GM19023 (cell line): ENCODE data around the gene TMEM253.

ENCODE experiments used
- ATAC-seq: cut with Tn5 transposase; IDR thresholded peaks from one replicate; pipeline ENCODE4 v1.9.1; 2021; ENCODE audit warnings: mild to moderate bottlenecking, moderate library complexity; ENCODE audit not compliant: unreplicated experiment

TMEM253 gene

GRCh38 chr14:21089877-21090193 is 11.0 kb upstream of the TMEM253 start:
- no peak for ATAC-seq

DNA sequence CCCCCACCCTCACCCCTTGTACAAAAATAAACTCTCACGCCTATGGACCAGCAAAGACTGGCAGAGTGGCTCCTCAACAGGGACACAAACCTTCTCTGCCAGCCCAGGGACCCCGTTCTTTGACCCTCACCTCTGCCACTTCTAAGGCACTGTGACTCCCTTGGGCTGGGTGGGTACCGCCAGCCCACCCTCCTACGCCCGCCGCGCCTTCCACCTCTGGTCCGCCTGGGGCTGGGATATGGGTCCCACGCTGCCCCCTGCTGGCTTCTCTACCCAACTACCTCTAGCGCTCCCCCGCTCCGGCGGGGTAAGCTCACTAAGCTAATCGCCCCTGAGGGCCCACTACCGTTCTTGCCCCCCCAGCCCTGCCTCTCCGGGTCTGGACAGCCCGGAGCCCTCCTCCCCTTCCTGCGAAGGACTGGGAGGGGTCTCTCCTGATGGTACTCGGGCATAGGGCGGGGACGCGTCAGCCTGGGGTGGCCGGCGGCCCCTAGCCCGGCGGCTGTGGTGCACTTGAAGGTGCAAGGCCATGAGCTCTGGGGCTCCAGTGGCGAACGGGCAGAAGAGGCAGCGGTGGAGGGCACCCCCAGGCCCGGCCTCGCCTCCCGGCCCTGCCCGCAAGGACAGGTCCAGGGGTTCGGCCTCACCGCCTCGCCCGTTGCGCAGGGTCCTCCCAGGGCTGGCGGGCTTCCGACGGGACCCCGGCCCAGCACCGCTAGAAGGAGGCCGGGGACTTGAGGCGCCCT is 10.5 kb upstream of the TMEM253 start:
- ATAC-seq, result no peak

- no peak for ATAC-seq
Observed at GRCh38 chr14:21090940-21091663, 9.8 kb upstream of the TMEM253 start.

DNA sequence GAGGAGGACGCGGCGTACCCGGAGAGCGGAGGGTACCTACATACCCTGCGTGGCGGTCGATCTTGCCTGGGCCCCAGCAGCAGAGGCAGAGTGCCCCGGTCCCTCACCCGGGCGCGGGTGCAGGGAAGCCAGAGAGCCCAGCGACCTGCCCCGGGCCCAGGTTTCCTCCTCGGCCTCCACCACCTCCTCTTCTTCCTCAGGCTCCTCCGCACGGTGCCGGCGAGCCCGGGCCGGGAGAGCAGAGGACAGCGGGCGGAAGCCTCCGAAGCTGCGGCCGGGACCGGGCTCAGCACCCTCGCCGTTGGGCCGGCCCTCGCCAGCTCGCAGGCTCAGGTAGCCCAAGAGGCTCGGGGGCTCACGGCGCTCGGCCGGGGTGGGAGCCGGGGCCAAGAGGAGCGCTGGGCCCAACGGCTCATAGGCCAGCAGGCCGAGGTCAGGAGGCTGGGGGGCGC is 9.0 kb upstream of the TMEM253 start:
- no peak for ATAC-seq

DNA sequence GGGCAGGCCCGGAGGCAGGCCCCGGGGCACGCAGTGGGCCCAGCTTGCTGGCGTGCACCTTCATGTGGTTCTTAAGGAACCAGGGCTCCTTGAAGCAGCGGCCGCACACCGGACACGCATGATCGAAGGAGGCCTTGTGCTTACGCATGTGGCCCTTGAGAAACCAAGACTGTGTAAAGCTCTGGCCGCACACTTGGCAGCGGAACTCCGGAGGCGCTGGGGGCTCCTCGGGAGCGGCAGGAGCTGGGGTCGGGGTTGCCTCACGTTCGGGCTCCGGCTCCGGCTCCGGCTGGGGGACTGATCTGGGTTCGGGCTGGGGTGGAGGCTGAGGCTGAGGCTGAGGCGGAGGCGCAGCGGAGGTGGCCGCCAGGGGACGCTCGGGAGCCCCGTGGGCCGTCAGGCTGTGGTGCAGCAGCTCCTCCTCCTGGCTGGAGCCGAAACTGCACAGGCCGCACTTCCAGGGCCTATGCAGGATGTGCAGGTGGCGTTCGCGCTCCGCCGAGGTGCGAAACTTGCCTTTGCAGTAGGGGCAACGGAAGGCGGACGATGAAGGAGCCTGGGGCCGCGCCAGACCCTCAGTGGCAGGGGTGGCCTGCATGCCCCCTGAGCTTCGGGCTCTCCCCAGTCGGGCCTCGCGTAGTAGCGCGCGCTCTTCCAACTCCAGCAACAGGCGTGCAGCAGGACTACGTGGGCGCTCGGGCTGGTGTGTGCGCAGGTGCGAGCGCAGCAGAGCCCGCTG is 8.4 kb upstream of the TMEM253 start:
- ATAC-seq, result peak; percentile 94

DNA sequence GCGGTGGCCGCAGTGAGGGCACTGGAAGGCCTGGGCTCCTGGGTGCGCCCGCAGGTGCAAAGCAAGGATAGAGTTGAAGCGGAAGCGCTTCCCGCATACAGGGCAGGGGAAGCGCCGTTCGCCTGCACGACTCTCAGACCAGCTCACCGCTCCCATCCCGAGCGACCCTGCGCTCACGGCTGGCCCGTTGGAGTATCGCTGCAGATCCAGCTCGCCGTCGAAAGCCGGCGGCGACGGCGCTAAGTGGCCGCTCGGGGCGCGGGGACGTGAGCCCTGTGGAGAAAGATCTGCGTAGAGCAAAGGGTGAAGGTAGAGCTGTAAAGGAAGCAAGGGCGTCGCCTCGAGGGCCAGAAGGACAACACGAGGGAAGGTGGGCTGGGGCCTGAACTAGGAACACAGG is 7.8 kb upstream of the TMEM253 start:
- no peak for ATAC-seq

- ATAC-seq, result no peak
Observed at GRCh38 chr14:21093769-21094681, 6.8 kb upstream of the TMEM253 start.

DNA sequence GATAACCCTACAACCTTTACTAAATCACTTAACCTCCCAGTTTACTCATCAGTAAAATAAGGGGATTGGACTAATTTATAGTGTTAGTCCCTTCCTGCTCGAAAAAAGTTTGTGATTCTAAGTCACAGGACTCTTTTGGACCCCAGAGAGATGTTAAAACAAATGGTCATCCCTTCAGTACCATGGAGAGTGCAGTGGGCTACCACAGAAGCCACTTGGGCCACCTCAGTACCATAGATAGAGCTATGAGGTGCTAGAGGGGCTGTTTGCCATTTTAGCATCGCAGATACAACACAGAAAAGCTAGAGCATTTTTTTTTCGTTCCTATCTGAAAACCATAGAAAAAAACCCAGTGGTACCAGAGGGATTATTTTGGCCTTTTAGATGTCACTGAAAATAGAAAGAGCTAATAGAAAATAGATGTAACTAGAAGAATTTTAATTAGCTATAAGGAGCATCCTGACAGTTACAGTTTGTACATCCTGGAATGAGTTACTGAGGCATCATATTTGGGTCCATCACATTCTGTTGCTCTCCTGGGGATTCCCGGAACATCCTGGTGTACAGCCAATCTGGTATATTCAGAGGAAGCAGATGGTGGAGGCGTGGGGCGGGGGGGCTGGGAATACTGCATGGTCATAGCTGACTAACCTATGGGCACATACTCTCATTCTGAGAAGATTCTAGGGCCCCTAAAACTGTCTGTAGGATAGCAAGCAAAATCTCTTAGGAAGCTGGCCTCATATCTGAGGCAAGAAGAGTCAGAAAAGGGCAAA is 5.2 kb upstream of the TMEM253 start:
- ATAC-seq, result no peak

DNA sequence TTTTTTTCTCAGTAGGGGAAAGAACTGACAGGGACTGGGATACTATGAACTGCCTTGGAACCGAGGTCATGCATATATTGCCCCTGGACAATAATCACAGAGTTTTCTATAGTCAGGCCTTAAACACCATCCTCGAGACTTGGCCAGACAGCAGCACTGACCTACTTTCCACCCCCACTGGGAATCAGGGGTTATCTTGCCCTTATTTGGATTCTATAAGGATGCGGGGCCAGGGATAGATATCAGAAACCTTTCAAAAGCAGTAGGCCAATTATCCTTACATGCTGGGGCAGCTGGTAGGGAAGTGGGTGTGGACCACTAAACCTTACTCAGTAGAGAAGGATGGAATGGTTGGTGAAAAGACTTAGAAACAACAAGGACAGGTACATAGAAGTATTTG is 4.4 kb upstream of the TMEM253 start:
- ATAC-seq, result no peak

- ATAC-seq, result no peak
Observed at GRCh38 chr14:21096978-21097635, 3.8 kb upstream of the TMEM253 start.

DNA sequence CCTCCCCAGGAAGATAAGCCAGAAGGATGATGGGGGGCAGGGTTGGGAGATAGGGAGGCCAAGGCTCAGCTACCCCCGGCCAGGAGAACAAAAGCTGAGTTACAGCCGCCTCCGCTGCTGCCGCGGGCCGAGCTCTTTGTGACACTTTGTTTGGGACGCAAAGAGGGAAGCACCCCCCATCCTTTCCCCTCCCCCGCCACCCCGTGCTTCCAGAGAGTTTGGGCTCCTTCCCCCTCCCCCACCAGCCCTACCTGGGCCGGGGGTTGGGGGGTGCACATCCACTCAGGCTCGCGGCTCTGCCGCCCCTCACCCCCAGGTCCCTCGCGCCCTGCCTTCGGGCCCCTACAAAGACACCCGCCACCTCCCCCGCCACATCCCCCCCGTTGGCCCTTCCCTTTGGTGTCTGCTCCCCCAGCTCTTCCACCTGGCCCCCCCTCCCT is 3.2 kb upstream of the TMEM253 start:
- ATAC-seq, result no peak

DNA sequence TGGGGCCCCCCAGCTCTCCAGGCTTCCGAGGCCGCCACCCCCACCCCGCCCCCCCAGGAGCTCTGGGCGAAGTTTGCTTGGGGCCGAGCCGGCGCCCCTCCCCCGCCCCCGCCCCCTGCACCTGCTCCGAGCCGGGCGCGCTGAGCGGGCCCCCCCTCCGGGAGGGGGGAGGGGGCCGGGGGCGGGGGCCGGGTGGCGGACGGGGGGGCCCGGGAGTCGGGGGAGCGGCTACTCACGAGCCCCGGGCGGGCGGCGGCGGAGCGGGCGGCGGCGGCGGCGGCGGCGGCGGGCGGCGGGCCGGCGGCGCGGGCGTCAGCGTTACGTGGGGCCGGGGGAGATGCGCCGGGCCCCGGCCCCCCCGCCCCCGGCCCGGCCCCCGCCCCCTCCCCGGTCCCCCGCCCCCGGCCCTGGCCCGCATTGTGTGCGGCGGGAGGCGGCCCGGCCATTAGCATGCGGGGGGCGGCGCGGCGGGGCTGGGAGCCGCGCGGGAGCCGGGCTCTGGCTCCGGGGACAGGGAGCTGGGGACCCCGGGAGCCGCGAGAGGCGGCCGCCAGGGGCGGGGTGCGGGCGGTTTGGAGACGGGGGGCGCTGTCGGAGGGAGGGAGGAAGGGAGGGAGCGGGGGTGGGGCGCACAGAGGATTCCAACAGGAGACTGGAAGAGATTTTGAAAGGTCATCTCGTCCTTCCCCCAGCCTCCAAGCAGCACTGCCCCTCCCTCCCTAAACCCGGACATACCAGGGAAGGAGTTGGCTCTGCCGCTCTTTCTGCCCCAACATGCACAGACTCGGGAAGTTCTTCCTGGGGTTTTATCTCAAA is 2.6 kb upstream of the TMEM253 start, which contains the start of gene ZNF219:
Gene ZNF219 (minus strand): TSS at position 580 of the 816 bp plus-strand sequence. CDS start 5,064 bp downstream, outside the sequence.
- ATAC-seq, result no peak

DNA sequence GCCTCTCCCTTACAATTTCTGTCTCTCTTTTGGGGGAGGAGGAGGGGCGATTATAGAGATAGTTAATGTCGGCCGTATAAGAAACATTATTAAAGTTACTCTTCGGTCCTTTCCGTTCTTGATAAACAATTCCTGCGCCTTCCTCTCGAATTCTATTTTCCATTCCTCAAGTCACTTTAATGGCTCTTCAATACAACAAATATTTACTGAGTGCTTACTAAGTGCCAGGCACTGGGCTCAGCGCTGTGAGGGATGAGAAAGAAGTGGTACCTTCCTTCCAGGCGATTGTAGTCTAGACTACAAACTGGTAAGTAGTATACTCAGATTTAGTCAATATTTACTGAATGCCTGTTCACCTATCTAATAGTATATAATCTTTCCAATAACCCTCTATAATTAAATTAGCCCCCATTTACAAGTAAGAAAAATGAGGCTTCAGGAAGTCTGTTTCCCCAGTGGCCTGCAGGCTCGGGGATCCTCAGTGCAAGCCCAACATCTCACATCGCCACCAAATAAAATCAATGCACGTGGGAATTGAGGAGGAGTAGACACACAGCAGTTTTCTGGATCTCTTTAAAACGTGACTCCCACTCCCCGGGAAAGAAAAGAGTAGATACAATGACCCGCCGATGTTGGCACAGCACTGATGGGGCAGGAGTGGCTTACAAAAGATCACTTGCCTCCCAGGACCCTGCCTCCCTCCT is 1.8 kb upstream of the TMEM253 start:
- ATAC-seq, result no peak

DNA sequence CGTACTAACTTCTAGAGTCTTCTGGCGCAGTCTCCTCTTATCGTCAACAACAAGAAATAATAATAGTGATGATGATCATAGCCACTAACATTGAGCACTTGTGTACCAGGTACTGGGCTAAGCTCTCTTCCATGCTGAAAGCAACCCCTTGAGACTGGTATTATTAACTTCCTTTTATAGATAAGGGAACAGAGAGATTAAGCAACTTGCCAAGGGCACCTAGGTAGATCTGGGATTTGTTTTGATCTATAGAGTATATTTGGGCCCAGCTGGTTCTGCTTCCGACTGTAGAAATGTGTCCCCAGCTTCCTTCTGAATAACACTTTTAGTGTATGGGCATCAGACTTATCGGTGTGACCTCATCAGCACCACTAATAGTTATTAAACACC is 1.3 kb upstream of the TMEM253 start:
- ATAC-seq, result no peak

DNA sequence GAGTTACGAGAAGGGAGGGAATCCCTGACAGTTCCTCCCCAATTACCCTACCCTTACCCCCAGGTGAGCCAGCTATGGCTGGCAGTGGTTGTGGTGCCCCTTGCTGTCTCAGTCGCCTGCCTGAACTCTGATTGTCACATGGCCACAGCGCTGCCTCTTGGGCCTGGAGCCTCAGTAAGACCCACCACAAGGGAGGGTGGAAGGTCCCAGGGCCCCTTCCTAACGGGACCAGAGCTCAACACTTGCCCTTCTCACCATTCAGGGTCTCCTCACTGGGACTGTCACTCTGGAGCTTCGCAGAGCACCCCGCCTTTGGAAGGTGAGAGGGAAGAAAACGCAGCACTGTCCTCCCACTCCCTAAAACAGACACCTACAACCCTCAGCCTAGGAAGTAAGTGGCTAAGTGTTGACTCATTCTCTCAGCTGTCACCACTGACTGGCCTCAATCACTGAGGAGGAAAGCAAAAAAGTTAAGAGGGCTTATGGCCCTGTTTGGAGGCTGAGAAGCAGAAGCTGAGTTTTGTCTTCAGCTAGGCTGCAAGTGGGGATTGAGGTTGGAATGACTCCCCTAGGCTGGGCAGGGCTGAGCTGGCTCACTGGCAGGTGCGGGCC is 1.0 kb downstream of the TMEM253 start:
- ATAC-seq, result no peak

DNA sequence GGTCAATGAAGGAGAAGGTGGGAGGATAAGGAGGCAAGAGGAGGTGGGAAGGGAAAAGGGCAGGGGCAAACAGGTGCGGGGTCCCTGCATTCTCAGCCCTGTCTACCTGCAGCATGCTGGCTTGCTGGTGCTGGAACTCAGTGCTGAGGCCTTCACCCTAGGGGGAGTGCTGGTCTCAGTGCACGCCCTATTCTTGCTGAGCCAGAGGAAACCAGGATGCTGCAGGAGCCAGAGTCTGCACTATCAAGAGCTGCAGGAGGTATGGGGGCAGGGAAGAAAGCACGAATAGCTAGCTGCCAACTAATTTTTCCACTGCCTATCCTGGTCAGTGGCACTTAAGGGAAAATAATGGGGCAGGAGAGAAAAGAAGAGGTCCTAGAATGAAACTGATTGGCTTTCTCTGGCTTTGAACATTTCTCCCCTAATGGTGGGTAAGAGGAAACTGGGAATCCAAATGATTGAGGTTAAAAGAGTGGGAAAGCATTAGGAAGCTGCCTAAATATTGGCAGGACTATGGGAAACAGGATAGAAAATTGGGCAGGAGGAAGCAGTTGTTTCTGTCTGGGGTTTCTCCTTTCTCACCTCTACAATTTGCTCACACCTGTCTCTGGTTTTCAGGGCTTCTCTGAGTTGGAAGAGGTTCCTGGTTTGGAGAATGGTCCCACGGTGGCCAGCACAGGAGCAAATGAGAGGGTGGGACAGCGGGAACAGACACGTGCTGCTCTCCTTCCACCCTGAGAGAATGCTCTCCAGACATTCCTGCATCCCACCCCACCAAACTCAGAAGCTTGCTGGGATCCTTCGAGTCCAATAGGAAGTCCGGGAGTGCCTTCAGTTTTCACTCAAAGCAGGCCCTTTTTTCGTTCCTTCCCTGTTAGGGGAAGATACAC is 1.9 kb downstream of the TMEM253 start:
- no peak for ATAC-seq

GRCh38 chr14:21103411-21103709 is 2.5 kb downstream of the TMEM253 start:
- no peak for ATAC-seq
